ENCODE data around the gene OR6N1. TPM values are rescaled to one million over a fixed set of nuclear protein-coding genes. Genes with fewer than 3 reads are reported as not detected.

OR6N1 gene
- total RNA-seq, 1 donor from 2014 or later: not detected

GRCh38 chr1:158809256-158809655 lies 37.3 kb upstream of the OR6N1 start:
- no peaks in the 10 kb centered on the region for H3K9me3 Mint-ChIP-seq (ENCODE audit: low read depth)

GRCh38 chr1:158806916-158807536 lies 35.0 kb upstream of the OR6N1 start:
- no peaks in the 10 kb centered on the region for H3K9me3 Mint-ChIP-seq (ENCODE audit: low read depth)
- no peak for TF ChIP-seq CTCF (IDR thresholded peaks at IDR 0.05; ENCODE audit: unreplicated experiment)
- DNase-seq (ENCODE audit: low spot score, unreplicated experiment): no peak
- no peaks in the 10 kb centered on the region for H3K36me3 Mint-ChIP-seq (ENCODE audit: insufficient read depth)
- no peaks in the 10 kb centered on the region for H3K4me1 Mint-ChIP-seq (ENCODE audit: low read depth)
- H3K27me3 Mint-ChIP-seq: no peaks in the 10 kb centered on the region
- H3K27ac Mint-ChIP-seq: no peak overlapping the region
- no peak overlapping the region for H3K4me3 Mint-ChIP-seq (ENCODE audit: low read depth)

More at GRCh38 chr1:158809256-158809655, 37.3 kb upstream of the OR6N1 start:
- DNase-seq (ENCODE audit: low spot score, unreplicated experiment): no peak
- no peak for TF ChIP-seq CTCF (IDR thresholded peaks at IDR 0.05; ENCODE audit: unreplicated experiment)
- Mint-ChIP-seq H3K4me3 (ENCODE audit: low read depth) (no peak overlapping the region), H3K27ac (no peak overlapping the region), H3K4me1 (ENCODE audit: low read depth) (no peaks in the 10 kb centered on the region), H3K36me3 (ENCODE audit: insufficient read depth) (no peaks in the 10 kb centered on the region), H3K27me3 (no peaks in the 10 kb centered on the region)

GRCh38 chr1:158803678-158804077 lies 31.7 kb upstream of the OR6N1 start:
- no peak for DNase-seq (ENCODE audit: low spot score, unreplicated experiment)
- Mint-ChIP-seq H3K27me3 (no peaks in the 10 kb centered on the region), H3K4me3 (ENCODE audit: low read depth) (no peak overlapping the region), H3K9me3 (ENCODE audit: low read depth) (no peaks in the 10 kb centered on the region), H3K36me3 (ENCODE audit: insufficient read depth) (no peaks in the 10 kb centered on the region), H3K4me1 (ENCODE audit: low read depth) (no peaks in the 10 kb centered on the region), H3K27ac (no peak overlapping the region)
- TF ChIP-seq CTCF (IDR thresholded peaks at IDR 0.05; ENCODE audit: unreplicated experiment): no peak

GRCh38 chr1:158801396-158801795 lies 29.4 kb upstream of the OR6N1 start:
- Mint-ChIP-seq H3K4me1 (ENCODE audit: low read depth) (no peaks in the 10 kb centered on the region), H3K4me3 (ENCODE audit: low read depth) (no peak overlapping the region), H3K9me3 (ENCODE audit: low read depth) (no peaks in the 10 kb centered on the region), H3K27me3 (no peaks in the 10 kb centered on the region), H3K36me3 (ENCODE audit: insufficient read depth) (no peaks in the 10 kb centered on the region), H3K27ac (no peak overlapping the region)
- no peak for DNase-seq (ENCODE audit: low spot score, unreplicated experiment)
- TF ChIP-seq CTCF (IDR thresholded peaks at IDR 0.05; ENCODE audit: unreplicated experiment): no peak

GRCh38 chr1:158800526-158800925 lies 28.5 kb upstream of the OR6N1 start:
- DNase-seq (ENCODE audit: low spot score, unreplicated experiment): no peak
- Mint-ChIP-seq H3K4me3 (ENCODE audit: low read depth) (no peak overlapping the region), H3K9me3 (ENCODE audit: low read depth) (no peaks in the 10 kb centered on the region), H3K36me3 (ENCODE audit: insufficient read depth) (no peaks in the 10 kb centered on the region), H3K27ac (no peak overlapping the region), H3K4me1 (ENCODE audit: low read depth) (no peaks in the 10 kb centered on the region), H3K27me3 (peaks cover 3% of the 10 kb centered on the region)
- TF ChIP-seq CTCF (IDR thresholded peaks at IDR 0.05; ENCODE audit: unreplicated experiment): no peak

All from progenitor cell of endocrine pancreas (in vitro differentiated cells).